ENCODE measurements around the gene IGLL1.
"Not testable (repeated sequence)": the region's sequence is repeated elsewhere in the genome, so short reads cannot be mapped to it uniquely, and the experiment has no call there.

Gene IGLL1

GRCh38 chr22:23539135-23539838 lies 40.8 kb downstream of the IGLL1 start:
- DNase-seq = peak; percentile 58

GRCh38 chr22:23538696-23539030 lies 41.4 kb downstream of the IGLL1 start:
- not testable (repeated sequence) for DNase-seq

GRCh38 chr22:23537830-23538695 lies 42.0 kb downstream of the IGLL1 start:
- not testable (repeated sequence) for DNase-seq

GRCh38 chr22:23537416-23537815 lies 42.7 kb downstream of the IGLL1 start:
- no peak for DNase-seq

GRCh38 chr22:23536821-23537345 lies 43.2 kb downstream of the IGLL1 start:
- DNase-seq = no peak

GRCh38 chr22:23535790-23536661 lies 44.1 kb downstream of the IGLL1 start:
- not testable (repeated sequence) for DNase-seq

- DNase-seq = no peak
Observed at GRCh38 chr22:23534851-23535717, 45.0 kb downstream of the IGLL1 start.

- DNase-seq = no peak
Observed at GRCh38 chr22:23534201-23534850, 45.8 kb downstream of the IGLL1 start.

- no peak for DNase-seq
Observed at GRCh38 chr22:23533771-23534191, 46.3 kb downstream of the IGLL1 start.

GRCh38 chr22:23533328-23533762 lies 46.7 kb downstream of the IGLL1 start:
- DNase-seq = peak; percentile 17

- no peak for DNase-seq
Observed at GRCh38 chr22:23532731-23533130, 47.4 kb downstream of the IGLL1 start.

- no peak for DNase-seq
Observed at GRCh38 chr22:23531966-23532705, 48.0 kb downstream of the IGLL1 start.

GRCh38 chr22:23531283-23531956 lies 48.7 kb downstream of the IGLL1 start:
- DNase-seq = no peak

- DNase-seq = no peak
Observed at GRCh38 chr22:23530766-23531282, 49.3 kb downstream of the IGLL1 start.

- DNase-seq = no peak
Observed at GRCh38 chr22:23530106-23530505, 50.0 kb downstream of the IGLL1 start.

- no peak for DNase-seq
Observed at GRCh38 chr22:23529166-23530103, 50.7 kb downstream of the IGLL1 start.

GRCh38 chr22:23527971-23528740 lies 51.9 kb downstream of the IGLL1 start:
- no peak for DNase-seq
